Stimulated activated CD4-positive, alpha-beta T cell treated with anti-CD3 and anti-CD28 coated beads, Interleukin-1b, Interleukin-23, amount 100 ng/mL, for 1 hour (primary cell): ENCODE data around the gene TTYH3.
"Not testable (repeated sequence)": the region's sequence is repeated elsewhere in the genome, so short reads cannot be mapped to it uniquely, and the experiment has no call there.

Experiments used
- DNase-seq, 2 donors: peaks; one replicate each; pipeline ENCODE4 v3.0.0-alpha.2; 2020; ENCODE audit warnings: low read depth in 2 of 2

Gene TTYH3

DNA sequence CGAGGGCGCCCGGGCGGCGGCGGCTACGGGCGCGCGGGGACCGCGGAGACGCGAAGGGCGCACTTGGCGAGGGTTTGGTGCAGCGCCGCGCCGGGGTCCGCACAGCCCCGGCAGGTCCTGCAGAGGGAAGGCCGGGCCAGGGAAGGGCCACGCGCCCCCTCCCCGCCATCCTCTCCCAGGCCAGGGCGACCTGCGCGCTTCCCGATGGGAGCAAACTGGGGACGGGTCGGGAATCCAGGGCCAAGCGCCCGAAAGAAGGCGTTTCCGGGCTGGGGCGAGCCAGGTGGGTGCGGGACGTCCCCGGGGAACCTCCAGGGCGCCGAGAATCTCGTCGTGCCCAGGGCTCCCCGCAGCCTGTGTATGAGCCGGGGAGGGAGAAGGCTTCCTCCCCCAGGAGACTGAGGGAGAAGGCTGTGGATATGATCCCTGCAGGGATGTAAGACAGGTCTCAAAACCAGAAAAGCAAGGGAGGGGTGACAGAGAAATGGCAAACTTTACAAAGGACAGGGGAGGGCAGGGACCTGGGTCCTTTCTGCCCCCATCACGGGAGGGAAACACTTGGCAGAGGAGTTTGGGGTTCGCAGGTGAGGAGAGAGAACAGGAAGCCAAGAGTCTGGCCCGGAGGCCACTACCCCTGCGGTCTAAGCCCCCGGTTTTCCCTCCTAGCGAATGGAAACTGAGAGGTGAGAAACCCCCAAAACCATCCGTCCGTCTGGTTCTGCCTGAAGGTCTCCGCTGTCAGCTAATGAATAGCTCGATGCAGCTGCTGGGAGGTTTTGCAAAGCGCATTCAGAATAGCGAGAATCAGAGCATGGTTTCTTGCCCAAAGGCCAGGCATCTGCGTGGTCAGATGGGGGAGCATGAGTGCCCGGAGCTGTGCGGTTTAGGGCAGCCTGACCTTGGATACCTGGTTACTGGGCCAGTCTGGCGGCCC, 56.9 kb downstream of the TTYH3 start:
- no peak for DNase-seq

DNA sequence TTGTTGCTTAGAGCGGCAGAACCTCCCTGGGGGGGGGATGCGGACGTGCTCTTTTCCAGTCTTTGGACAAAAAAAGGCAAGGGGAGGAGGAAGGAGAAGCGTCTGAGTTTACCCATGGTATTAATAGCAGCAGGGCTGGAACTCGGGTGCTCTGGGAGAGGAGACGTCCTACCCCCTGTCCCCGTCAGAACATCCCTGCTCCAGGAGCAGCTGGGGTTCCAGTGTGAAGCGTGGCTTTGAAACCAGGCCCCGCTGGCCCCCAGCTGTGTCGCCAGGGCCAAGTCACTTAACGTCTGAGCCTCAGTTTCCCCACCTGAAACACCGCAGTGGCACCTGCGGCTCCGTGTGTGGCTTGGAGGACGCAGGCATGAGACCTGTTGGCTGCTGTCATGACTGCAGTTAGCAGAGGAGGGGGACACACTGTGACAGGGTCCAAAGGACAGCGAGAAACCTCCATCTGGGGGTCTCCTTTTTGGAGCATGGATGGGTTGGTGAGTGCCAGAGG, 57.6 kb downstream of the TTYH3 start:
- no peak for DNase-seq

DNA sequence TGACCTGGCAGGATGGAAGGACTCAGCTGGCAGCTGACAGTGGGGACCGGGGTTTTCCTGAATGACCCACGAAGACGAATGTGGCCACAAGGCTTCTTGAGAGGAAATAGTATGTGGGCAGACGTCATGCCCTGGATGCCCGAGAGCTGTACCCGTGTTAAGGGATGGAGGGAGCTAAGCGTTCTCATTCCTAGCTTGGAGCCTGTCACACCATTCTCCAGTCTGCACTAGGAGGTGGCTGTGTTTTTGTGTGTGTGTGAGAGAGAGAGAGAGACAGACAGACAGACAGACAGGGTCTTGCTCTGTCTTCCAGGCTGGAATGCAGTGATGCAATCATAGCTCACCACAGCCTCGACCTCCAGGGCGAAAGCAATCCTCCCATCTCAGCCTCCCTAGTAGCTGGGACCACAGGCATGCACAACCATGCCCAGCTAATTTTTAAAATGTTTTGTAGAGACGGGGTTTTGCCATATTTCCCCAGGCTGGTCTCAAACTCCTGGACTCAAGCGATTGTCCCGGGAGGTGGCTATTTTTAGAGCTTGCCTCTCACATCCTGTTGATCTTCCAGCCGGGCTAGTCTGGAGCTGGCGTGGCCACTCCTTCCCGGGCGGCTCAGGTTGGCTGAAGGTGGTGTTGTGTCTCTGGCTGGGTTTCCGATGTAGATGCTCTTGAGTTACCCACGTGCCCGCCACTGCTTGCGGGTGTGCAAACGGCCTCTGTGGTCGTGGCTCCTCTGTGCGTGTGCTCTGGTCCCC, 58.3 kb downstream of the TTYH3 start:
- DNase-seq, result no peak

DNA sequence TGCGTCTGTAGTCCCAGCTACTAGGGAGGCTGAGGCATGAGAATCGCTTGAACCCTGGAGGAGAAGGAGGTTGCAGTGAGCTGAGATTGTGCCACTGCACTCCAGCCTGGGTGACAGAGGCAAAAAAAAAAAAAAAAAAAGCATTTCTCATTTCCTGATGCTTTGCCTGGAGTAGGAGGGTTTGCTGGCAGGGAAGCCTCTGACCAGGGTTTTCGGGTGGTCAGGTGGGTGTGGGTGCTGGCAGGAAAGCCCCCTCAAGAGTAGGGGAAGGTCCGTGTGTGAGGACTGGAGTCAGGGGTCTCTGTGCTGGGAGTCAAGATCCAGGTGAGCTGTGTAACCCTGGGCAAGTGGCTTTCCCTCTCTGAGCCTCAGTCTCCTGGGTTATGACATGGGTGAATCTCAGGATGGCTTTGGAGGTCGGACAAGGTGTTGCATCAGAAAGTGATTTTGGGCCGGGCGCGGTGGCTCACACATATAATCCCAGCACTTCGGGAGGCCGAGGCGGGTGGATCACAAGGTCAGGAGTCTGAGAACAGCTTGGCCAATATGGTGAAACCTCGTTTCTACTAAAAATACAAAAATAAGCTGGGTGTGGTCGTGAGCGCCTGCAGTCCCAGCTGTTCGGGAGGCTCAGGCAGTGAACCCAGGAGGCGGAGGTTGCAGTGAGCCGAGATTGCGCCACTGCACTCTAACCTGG, 59.4 kb downstream of the TTYH3 start:
- DNase-seq, result no peak

DNA sequence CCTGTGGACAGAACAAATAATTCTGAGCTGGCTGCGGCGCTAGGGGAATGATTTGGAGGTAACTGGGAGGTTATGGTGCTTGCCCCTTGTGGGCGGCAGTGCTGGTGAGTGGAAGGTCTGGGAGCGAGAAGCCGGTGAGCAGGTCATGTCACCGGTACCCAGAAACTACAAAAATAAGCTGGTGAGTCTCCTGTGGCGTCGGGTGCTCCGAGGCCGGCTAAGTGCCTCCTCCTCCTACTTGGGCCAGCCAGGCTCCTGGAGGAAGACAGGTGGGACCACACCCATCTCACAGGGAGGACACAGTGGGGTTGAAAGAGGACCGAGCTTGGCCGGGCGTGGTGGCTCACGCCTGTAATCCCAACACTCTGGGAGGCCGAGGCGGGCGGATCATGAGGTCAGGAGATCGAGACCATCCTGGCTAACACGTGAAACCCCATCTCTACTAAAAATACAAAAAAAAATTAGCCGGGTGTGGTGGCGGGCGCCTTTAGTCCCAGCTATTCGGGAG, 60.2 kb downstream of the TTYH3 start:
- not testable (repeated sequence) for DNase-seq

DNA sequence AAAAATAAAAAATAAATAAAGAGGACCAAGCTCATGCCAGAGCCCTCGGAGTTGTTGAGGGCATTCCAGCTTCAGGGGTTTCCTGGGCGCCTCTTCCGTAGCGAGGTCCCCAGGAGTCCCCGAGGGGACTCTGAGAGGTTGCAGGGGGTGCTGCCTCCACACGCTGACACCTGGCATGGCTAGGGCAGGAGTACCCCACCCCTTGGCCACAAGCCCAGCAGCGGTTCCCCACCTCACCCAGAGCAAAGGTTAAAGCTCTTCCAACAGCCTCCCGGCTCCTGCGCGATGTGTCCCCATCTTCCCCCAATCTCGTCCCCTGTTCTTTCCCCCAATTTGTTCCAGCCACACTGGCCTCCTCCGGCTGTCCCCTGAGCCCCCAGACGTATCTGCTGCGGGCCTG, 60.8 kb downstream of the TTYH3 start:
- no peak for DNase-seq

DNA sequence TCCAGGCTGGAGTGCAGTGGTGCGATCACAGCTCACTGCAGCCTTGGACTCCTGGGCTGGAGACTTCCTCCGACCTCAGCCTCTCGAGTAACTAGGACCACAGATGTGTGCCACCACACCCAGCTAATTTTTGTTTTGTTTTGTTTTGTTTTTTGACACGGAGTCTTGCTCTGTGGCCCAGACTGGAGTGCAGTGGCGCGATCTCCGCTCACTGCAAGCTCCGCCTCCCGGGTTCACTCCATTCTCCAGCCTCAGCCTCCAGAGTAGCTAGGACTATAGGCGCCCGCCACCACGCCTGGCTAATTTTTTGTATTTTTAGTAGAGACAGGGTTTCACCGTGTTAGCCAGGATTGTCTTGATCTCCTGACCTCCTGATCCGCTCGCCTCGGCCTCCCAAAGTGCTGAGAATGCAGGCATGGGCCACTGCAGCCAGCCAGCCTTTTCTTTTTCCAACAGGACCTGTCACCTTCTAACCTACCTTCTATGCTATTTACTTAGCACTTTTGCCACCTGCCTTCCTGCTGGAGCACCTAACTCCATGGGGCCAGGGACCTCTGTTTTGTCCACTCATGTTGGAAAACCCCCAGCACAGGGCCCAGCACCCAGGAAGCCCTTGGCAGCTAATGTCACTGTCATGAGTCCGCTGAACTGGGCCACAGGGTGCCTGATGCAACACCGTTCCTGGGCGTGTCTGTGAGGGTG, 61.8 kb downstream of the TTYH3 start:
- DNase-seq, result not testable (repeated sequence)

DNA sequence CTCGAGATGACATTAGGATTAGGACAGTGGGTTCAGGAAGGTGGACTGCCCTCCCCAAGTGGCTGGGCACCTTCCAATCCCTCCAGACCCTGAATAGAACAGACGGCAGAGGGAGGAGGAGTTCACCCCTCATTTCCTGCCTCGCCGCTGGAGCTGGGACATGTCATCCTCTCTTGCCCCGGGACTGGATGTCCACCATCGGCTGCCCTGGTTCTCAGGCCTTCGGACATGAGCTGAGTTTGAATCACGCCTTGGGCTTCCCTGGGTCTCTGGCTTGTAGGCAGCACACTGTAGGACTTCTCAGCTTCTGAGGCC, 62.3 kb downstream of the TTYH3 start:
- not testable (repeated sequence) for DNase-seq

DNA sequence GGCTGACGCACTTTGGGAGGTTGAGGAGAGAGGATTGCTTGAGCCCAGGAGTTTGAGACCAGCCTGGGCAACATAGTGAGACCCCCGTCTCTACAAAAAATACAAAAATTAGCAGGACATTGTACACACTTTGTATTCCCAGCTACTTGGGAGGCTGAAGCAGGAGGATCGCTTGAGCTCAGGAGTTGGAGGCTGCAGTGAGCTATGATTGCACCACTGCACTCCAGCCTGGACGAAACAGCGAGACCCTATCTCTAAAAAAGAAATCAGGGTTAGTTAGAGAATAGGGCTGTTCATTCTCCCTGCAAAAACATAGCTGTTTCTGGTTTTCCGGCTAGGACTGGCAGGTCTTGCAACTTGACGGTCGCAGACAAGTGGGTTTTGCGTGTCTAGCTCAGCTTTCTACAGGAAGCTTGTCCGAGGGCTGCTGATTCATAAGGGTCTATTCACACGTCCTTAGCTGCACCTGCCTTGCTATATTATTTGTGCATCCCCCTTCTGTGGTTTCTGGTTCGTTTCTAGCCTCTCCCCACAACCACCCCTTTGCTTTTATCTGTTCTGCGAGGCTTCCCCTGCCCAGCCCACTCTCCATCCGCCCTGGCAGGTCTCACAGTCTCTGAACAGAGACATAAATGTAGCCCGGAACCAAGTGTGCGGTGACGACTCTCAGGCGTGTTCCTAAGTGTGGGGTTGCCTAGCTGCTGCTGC, 66.9 kb downstream of the TTYH3 start:
- DNase-seq, result peak in 1 of 2 donors; percentile 30

DNA sequence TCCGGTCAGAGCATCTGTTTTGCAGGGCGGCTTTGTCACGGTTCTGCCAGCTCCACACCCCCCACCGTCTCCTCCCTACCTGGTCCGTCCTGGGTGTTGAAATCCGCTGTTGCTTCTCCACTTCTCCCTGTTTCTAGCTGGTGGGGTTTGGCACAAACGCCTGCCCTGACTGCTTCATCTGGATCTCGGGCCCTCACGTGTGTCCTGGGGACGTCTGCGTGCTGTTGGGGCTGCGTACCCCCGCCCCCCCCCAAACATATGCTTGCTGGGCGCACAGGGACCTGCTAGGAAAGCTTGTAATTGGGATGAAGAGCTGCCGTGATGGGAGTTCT, 67.5 kb downstream of the TTYH3 start:
- DNase-seq, result no peak

DNA sequence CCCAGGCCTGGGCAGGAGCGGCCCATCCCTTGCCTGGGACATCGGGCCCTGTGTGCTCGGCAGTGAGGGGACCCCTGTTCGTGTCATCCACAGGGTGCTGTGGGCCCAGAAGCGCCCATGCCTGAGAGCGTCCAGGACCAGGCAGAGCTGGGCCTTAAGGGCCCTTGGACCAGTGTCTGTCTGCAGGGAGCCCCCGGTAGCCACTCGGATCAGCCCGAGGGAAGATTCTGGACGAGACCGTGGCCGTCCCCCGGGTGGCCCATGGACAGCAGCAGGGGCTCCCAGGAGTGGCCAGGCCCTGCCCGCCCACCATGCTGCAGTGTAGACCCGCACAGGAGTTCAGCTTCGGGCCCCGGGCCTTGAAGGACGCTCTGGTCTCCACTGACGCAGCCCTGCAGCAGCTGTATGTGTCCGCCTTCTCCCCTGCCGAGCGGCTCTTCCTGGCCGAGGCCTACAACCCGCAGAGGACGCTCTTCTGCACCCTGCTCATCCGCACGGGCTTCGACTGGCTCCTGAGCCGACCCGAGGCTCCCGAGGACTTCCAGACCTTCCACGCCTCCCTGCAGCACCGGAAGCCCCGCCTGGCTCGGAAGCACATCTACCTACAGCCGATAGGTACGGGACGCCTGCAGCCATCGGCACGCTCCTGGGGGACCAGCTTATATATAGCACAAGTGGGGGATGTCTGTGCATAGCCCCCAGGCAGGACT, 68.5 kb downstream of the TTYH3 start:
- DNase-seq, result no peak

DNA sequence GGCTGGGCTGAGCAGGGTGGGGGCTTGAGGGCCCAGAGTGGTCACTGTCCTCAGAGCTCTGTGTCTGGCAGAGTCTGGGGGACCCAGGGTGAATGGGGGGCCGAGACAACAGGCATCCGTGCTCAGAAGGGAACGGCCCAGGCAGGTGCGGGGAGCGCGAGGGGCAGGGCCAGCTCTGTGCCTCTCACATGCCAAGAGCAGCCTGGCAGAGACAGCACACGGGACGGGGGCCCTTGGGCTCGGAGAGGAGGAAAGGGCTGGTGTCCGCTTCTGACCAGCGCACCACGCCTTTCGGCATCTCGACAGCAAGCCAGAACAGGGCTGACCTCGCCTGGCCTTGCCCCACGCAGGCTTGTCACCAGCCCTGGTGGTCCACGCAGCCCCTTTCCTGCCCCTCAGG, 69.6 kb downstream of the TTYH3 start:
- no peak for DNase-seq

DNA sequence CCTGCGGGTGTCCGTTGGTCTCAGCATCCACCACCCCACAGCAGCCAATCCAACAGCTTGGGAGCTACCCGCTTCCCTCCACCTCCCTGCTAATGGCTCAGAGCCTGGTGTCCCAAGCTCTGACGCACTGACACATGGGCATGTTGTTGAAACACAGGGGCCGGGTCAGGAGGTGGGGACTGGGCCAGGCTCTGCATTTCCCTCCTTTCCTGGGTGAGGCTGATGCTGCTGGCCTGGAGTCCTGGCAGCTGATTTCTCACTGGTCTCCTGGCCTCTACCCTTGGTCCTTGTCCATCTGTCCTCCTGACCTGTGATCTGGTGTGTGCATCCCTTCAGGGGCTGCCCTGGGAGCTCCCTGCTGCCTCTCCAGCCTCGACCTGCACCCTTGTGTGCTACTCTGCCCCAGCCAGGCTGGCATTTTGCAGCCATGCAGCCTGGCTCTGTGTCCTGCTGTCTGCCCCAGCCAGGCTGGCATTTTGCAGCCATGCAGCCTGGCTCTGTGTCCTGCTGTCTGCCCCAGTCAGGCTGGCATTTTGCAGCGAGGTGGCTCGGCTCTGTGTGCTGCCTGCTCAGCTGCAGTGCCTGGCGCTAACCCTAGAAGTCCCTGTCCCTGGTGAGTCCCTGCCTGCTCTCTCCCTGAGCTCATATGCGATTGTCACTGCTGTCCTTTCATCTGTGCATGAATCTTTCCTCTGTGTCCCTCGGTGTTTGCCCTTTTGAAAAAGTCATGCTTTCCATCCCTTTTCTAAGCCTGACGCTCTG, 70.2 kb downstream of the TTYH3 start:
- no peak for DNase-seq

DNA sequence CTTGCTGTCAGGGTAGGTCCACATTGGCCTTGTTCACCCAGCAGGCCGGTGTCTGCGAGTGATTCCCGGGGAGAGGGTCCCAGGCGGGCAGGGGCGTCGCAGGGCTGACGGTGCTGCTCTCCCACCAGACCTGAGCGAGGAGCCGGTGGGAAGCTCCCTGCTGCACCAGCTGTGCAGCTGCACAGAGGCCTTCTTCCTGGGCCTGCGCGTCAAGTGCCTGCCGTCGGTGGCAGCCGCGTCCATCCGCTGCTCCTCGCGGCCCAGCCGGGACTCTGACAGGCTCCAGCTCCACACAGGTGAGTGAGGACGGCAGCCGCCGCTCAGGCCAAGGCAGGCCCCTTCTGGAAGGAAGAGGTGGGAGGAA, 70.8 kb downstream of the TTYH3 start:
- DNase-seq, result no peak

DNA sequence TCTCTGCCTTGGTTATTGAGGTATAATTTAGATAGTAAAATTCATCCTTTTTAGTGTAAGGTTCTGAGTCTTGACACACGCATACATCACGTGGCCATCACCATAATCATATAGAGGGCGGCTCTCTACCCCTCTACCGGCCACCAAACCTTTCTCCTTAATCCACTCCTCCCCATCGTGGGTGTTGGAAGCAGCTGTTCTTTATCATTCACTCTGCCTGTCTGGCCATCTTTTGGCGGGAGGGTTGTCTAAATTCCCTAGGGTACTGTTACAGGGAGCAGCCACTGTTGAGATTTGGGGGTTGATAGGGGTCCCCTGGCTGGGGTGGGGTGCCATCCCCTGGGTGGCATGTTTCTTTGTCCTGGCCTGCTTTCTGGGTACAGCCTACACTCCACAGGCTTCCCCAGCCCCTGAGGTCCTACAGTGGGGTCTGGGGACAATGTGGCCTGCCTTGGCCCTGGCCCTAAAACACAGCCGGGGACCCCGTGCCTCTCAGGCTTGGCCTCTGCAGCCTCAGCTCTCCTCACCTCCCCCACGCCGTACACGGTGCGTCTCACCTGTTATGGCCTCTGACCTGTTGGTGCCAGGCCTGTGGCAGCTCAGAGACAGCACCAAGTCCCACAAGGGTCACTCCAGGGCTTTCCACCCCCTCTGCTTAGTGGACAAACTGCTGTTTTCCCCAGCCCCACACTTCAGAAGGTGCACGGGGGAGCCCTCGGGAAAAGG, 73.7 kb downstream of the TTYH3 start:
- DNase-seq, result no peak

DNA sequence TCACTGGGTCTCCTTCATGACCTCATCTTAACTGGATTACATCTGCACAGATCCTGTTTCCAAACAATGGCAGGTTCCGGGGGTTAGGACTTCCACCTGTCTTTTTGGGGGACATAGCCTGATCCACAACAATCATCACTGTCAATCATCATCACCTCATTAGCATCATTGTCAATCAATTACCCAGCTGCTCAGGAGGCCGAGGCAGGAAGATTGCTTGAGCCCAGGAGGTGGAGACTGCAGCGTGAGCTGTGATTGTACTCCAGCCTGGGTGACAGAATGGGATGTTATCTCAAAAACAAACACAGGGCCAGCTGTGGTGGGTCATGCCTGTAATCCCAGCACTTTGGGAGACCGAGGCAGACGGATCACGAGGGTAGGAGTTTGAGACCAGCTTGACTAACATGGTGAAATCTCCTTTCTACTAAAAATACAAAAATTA, 74.9 kb downstream of the TTYH3 start:
- no peak for DNase-seq

DNA sequence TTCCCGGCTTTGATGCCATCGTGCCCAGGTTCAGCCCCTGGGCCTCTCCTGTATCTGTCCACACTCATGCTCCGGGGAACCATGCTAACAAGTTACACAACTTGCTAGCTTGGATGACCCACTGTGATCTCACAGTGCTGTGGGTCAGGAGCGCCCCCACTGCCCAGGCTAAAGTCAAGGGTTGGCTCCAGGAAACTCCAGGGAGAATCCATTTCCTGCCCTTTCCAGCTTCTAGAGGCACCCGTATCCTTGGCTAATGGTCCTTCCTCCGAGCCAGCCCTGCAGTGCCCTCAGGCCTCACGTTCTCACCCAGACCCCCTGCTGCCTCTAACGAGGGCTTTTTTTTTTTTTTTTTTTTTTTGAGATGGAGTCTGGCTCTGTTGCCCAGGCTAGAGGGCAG, 75.7 kb downstream of the TTYH3 start:
- no peak for DNase-seq

DNA sequence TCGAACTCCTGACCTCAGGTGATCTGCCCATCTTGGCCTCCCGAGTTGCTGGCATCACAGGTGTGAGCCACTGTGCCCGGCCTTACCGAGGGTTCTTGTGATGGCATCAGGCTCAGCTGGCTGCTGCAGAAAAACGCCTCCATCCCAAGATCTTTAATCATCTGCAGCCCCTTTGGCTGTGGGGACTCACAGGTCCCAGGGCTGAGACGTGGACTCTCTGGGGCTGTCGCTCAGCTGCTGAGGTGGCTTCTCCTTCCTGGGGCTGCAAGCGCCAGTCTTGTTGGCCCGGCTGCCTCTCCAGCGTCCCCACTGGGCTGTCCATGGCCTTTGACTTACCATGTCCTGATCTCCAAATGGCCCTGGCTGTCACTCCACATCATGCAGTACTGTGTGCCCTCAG, 76.3 kb downstream of the TTYH3 start:
- DNase-seq, result no peak
